ENCODE data around the gene IAH1. TPM values are rescaled to one million over a fixed set of nuclear protein-coding genes. Genes with fewer than 3 reads are reported as not detected.
A peak's percentile ranks its signal among the peaks of the same experiment; 100 is the strongest.

Gene IAH1
- polyA plus RNA-seq = 73.4 TPM

GRCh38 chr2:9474361-9475057, at the start of gene IAH1:
TSS of gene IAH1 (plus strand) at chr2:9474551. CDS start at chr2:9474567, 16 bp downstream.
- H3K27me3 Mint-ChIP-seq = no peaks in the 10 kb centered on the region
- H3K27ac Mint-ChIP-seq = peak within 1 kb of the TSS; percentile 87 to 93 (median 89)
- H3K36me3 Mint-ChIP-seq = peaks cover 2% of the 10 kb centered on the region
- H3K4me3 Mint-ChIP-seq = peak within 1 kb of the TSS; percentile 83 to 91 (median 88)
- peaks cover 30 to 38% (median 33%) of the 10 kb centered on the region in 3 donors for H3K4me1 Mint-ChIP-seq
- H3K9me3 Mint-ChIP-seq = no peaks in the 10 kb centered on the region

GRCh38 chr2:9428965-9429577, 45.3 kb upstream of the IAH1 start:
- H3K4me1 Mint-ChIP-seq = peaks cover 0 to 2% (median 0%) of the 10 kb centered on the region in 3 donors
- no peaks in the 10 kb centered on the region for H3K27me3 Mint-ChIP-seq
- H3K27ac Mint-ChIP-seq = no peak overlapping the region
- H3K36me3 Mint-ChIP-seq = peaks cover 12% of the 10 kb centered on the region
- H3K4me3 Mint-ChIP-seq = no peak overlapping the region
- H3K9me3 Mint-ChIP-seq = no peaks in the 10 kb centered on the region

GRCh38 chr2:9430316-9431293, 43.7 kb upstream of the IAH1 start:
- no peaks in the 10 kb centered on the region for H3K27me3 Mint-ChIP-seq

GRCh38 chr2:9434489-9434888, 39.9 kb upstream of the IAH1 start:
- Mint-ChIP-seq H3K36me3 (peaks cover 12% of the 10 kb centered on the region), H3K4me3 (no peak overlapping the region), H3K27ac (no peak overlapping the region), H3K4me1 (peaks cover 0 to 2% (median 0%) of the 10 kb centered on the region in 3 donors), H3K27me3 (no peaks in the 10 kb centered on the region), H3K9me3 (no peaks in the 10 kb centered on the region)

More at GRCh38 chr2:9430316-9431293, 43.7 kb upstream of the IAH1 start:
- peaks cover 0 to 2% (median 2%) of the 10 kb centered on the region in 3 donors for H3K4me1 Mint-ChIP-seq
- H3K9me3 Mint-ChIP-seq = no peaks in the 10 kb centered on the region
- H3K4me3 Mint-ChIP-seq = no peak overlapping the region
- peak overlapping the region in 1 of 3 donors; percentile 47 for H3K27ac Mint-ChIP-seq
- peaks cover 12% of the 10 kb centered on the region for H3K36me3 Mint-ChIP-seq

GRCh38 chr2:9439536-9439935, 34.8 kb upstream of the IAH1 start:
- H3K27ac Mint-ChIP-seq = no peak overlapping the region
- H3K4me3 Mint-ChIP-seq = no peak overlapping the region
- peaks cover 7% of the 10 kb centered on the region for H3K36me3 Mint-ChIP-seq
- H3K9me3 Mint-ChIP-seq = no peaks in the 10 kb centered on the region
- H3K27me3 Mint-ChIP-seq = no peaks in the 10 kb centered on the region
- H3K4me1 Mint-ChIP-seq = peaks cover 0 to 2% (median 2%) of the 10 kb centered on the region in 3 donors

GRCh38 chr2:9440058-9440727, 34.2 kb upstream of the IAH1 start:
- Mint-ChIP-seq H3K27ac (no peak overlapping the region), H3K36me3 (peaks cover 7% of the 10 kb centered on the region), H3K4me3 (no peak overlapping the region), H3K4me1 (peaks cover 0 to 2% (median 0%) of the 10 kb centered on the region in 3 donors), H3K9me3 (no peaks in the 10 kb centered on the region), H3K27me3 (no peaks in the 10 kb centered on the region)

GRCh38 chr2:9441556-9441955, 32.8 kb upstream of the IAH1 start:
- Mint-ChIP-seq H3K4me1 (peaks cover 0 to 2% (median 0%) of the 10 kb centered on the region in 3 donors), H3K4me3 (no peak overlapping the region), H3K9me3 (no peaks in the 10 kb centered on the region), H3K27me3 (no peaks in the 10 kb centered on the region), H3K36me3 (peaks cover 7% of the 10 kb centered on the region), H3K27ac (peak overlapping the region in 1 of 3 donors; percentile 61)

- no peak overlapping the region for H3K27ac Mint-ChIP-seq
- no peak overlapping the region for H3K4me3 Mint-ChIP-seq
- H3K27me3 Mint-ChIP-seq = no peaks in the 10 kb centered on the region
- H3K4me1 Mint-ChIP-seq = peaks cover 0 to 2% (median 0%) of the 10 kb centered on the region in 3 donors
- peaks cover 7% of the 10 kb centered on the region for H3K36me3 Mint-ChIP-seq
- H3K9me3 Mint-ChIP-seq = no peaks in the 10 kb centered on the region
These were observed 30.8 kb upstream of the IAH1 start for GRCh38 chr2:9443526-9443925.

- no peak overlapping the region for H3K4me3 Mint-ChIP-seq
- H3K36me3 Mint-ChIP-seq = peaks cover 7% of the 10 kb centered on the region
- no peaks in the 10 kb centered on the region for H3K9me3 Mint-ChIP-seq
- no peak overlapping the region for H3K27ac Mint-ChIP-seq
- no peaks in the 10 kb centered on the region for H3K27me3 Mint-ChIP-seq
- peaks cover 0 to 2% (median 0%) of the 10 kb centered on the region in 3 donors for H3K4me1 Mint-ChIP-seq
These were observed 29.3 kb upstream of the IAH1 start for GRCh38 chr2:9445089-9445488.

GRCh38 chr2:9451231-9451630, 23.1 kb upstream of the IAH1 start:
- Mint-ChIP-seq H3K4me3 (no peak overlapping the region), H3K9me3 (no peaks in the 10 kb centered on the region), H3K4me1 (no peaks in the 10 kb centered on the region), H3K27me3 (no peaks in the 10 kb centered on the region), H3K36me3 (no peaks in the 10 kb centered on the region), H3K27ac (no peak overlapping the region)

- Mint-ChIP-seq H3K27me3 (no peaks in the 10 kb centered on the region), H3K27ac (no peak overlapping the region), H3K36me3 (peaks cover 3% of the 10 kb centered on the region), H3K9me3 (no peaks in the 10 kb centered on the region), H3K4me3 (no peak overlapping the region), H3K4me1 (peaks cover 0 to 9% (median 2%) of the 10 kb centered on the region in 3 donors)
These were observed 13.8 kb upstream of the IAH1 start for GRCh38 chr2:9460441-9461017.

- H3K27me3 Mint-ChIP-seq = no peaks in the 10 kb centered on the region
- no peaks in the 10 kb centered on the region for H3K9me3 Mint-ChIP-seq
- H3K4me3 Mint-ChIP-seq = no peak overlapping the region
- H3K4me1 Mint-ChIP-seq = peaks cover 0 to 9% (median 2%) of the 10 kb centered on the region in 3 donors
- H3K36me3 Mint-ChIP-seq = peaks cover 3% of the 10 kb centered on the region
- H3K27ac Mint-ChIP-seq = no peak overlapping the region
These were observed 13.3 kb upstream of the IAH1 start for GRCh38 chr2:9461079-9461478.

- Mint-ChIP-seq H3K27ac (no peak overlapping the region), H3K9me3 (no peaks in the 10 kb centered on the region), H3K4me1 (peaks cover 0 to 9% (median 0%) of the 10 kb centered on the region in 3 donors), H3K4me3 (no peak overlapping the region), H3K36me3 (peaks cover 3% of the 10 kb centered on the region), H3K27me3 (no peaks in the 10 kb centered on the region)
These were observed 12.0 kb upstream of the IAH1 start for GRCh38 chr2:9462313-9462712.
